ENCODE measurements around the gene GSS.

The GSS gene

GRCh38 chr20:34977365-34978091 lies 21.9 kb upstream of the GSS start:
- Histone ChIP-seq H4K20me1 (no peaks in the 10 kb centered on the region), H3K27ac (no peak overlapping the region), H3K9ac (no peak overlapping the region), H3K9me3 (no peaks in the 10 kb centered on the region), H3K4me3 (no peak overlapping the region), H3K4me1 (peaks cover 19% of the 10 kb centered on the region), H3K36me3 (no peaks in the 10 kb centered on the region), H3K4me2 (peak overlapping the region; percentile 57), H3K27me3 (no peaks in the 10 kb centered on the region)
- TF ChIP-seq Cebpa-rat (IDR thresholded peaks at IDR 0.05), result no peak

DNA sequence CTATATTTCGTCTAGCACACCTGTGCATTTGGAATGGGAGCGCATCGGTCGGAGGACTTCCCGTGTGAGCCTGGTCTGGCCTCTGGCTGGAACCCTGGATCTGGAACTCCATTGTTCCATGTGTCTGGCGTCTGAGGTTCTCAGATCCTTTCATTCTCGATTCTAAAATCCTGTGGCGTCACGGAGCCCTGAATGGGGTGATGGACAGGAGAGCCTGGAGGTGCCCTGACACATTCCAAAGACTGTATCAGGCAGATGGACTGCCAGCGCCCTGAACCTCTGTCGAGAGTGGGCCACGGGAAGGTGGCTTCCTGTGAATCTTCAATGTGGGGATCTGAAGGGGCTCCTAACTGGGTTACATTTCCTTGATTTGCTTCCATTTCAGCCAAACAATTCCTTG lies 20.7 kb upstream of the GSS start:
- H3K9me3 ChIP-seq, result no peaks in the 10 kb centered on the region
- peaks cover 19% of the 10 kb centered on the region for H3K4me1 ChIP-seq

DNA sequence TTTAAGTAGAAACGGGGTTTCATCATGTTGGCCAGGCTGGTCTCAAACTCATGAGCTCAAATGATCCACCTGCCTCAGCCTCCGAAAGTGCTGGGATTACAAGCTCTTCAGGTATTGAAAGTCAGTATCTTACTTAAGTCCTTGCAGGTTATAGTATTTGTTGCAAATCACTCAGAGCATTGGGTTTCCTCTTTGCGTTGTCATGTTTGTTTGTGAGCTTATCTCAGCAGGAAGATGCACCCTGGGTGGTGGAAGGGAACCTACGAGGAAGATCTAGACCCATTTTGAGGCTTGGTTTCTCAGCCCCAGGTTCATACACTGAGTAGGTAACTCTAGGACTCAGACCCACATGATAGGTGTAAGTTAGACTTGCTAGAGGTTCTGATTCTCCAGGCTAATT lies 18.6 kb upstream of the GSS start:
- Histone ChIP-seq H3K9me3 (no peaks in the 10 kb centered on the region), H3K4me2 (no peak overlapping the region)
- no peak for TF ChIP-seq Cebpa-rat (IDR thresholded peaks at IDR 0.05)

More for the DNA sequence above, 20.7 kb upstream of the GSS start:
- Histone ChIP-seq H3K27me3 (no peaks in the 10 kb centered on the region), H3K9ac (no peak overlapping the region), H4K20me1 (no peaks in the 10 kb centered on the region), H3K4me3 (no peak overlapping the region), H3K27ac (no peak overlapping the region), H3K36me3 (no peaks in the 10 kb centered on the region), H3K4me2 (no peak overlapping the region)
- no peak for TF ChIP-seq Cebpa-rat (IDR thresholded peaks at IDR 0.05)

DNA sequence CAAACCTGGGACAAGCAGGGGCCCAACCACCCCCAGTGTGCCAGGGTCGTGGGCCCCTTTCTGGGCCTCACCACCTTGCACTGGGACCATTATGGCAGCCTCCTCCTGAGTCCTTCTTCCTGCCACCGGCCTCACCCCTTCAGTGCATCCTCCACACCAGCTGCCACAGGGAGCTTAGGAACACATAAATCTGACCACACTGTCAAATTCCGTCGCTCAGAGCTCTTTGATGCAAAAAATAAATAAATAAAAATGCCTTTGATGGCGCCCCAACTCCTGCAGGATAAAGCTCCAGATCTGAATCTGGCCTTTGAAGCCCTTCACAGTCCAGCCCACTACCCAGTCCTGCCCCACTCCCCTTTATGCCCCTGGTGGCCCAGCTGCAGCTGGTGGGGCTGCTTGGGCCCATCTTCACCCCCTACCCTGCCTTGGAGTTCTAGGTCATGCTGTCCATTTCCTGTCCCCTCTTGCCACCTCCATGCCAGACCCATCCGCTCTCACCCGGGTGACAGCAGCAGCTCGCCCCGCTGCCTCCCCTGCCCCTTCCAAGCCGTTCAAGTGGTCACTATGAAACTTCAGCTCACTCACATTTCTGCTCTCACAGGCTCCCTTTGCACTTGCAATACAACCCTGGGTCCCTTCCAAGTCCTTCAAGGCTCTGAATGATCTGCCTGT lies 16.1 kb upstream of the GSS start:
- Histone ChIP-seq H3K4me1 (peaks cover 7% of the 10 kb centered on the region), H3K4me3 (no peak overlapping the region), H3K9ac (no peak overlapping the region), H4K20me1 (no peaks in the 10 kb centered on the region), H3K27me3 (no peaks in the 10 kb centered on the region), H3K27ac (no peak overlapping the region), H3K4me2 (no peak overlapping the region), H3K9me3 (no peaks in the 10 kb centered on the region), H3K36me3 (no peaks in the 10 kb centered on the region)
- TF ChIP-seq Cebpa-rat (IDR thresholded peaks at IDR 0.05), result no peak

More for the DNA sequence above, 18.6 kb upstream of the GSS start:
- Histone ChIP-seq H3K4me3 (no peak overlapping the region), H3K27me3 (no peaks in the 10 kb centered on the region), H3K4me1 (peaks cover 19% of the 10 kb centered on the region), H3K9ac (no peak overlapping the region), H4K20me1 (no peaks in the 10 kb centered on the region), H3K36me3 (no peaks in the 10 kb centered on the region), H3K27ac (no peak overlapping the region)

- TF ChIP-seq Cebpa-rat (IDR thresholded peaks at IDR 0.05), result no peak
- Histone ChIP-seq H3K9me3 (no peaks in the 10 kb centered on the region), H4K20me1 (no peaks in the 10 kb centered on the region), H3K27me3 (no peaks in the 10 kb centered on the region), H3K4me1 (peaks cover 7% of the 10 kb centered on the region), H3K9ac (no peak overlapping the region), H3K4me3 (no peak overlapping the region), H3K36me3 (no peaks in the 10 kb centered on the region), H3K4me2 (no peak overlapping the region), H3K27ac (no peak overlapping the region)
Measured at GRCh38 chr20:34970846-34971560, 15.4 kb upstream of the GSS start.

DNA sequence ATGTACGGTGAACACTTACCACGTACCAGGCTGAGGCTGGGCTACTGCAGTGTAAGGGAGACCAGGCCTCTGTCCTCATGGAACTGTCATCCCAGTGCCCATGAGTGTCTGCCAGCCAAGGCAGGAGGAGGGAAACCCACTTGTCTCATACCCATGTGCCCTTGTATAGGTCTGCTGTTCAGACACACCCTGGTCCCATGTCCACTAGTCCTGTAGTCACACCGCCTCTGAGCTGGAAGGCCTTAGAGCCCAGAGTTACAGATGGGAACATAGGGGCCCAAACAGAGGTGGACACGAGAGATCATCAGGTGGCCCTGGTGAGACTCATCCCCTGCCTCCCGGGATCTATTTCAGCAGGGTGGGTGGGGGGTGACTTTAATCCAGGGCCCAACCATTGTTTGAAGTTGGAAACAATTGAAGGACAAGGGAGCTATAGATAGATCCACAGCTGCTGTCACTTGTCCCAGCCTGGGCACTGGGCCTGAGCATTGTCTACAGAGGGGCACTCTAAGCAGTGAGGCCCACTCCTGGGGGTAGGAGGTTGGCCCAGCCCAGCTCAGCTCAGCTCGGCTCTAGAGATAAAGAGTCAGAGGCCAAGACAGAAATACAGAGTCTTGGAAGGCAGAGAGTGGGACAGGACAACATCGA lies 14.7 kb upstream of the GSS start:
- no peaks in the 10 kb centered on the region for H4K20me1 ChIP-seq
- H3K4me2 ChIP-seq, result no peak overlapping the region
- no peak overlapping the region for H3K27ac ChIP-seq
- no peak for TF ChIP-seq Cebpa-rat (IDR thresholded peaks at IDR 0.05)
- H3K4me1 ChIP-seq, result peaks cover 7% of the 10 kb centered on the region
- H3K36me3 ChIP-seq, result no peaks in the 10 kb centered on the region
- H3K4me3 ChIP-seq, result no peak overlapping the region
- H3K9me3 ChIP-seq, result no peaks in the 10 kb centered on the region
- H3K9ac ChIP-seq, result no peak overlapping the region
- H3K27me3 ChIP-seq, result no peaks in the 10 kb centered on the region

GRCh38 chr20:34968042-34968775 lies 12.6 kb upstream of the GSS start:
- H3K4me2 ChIP-seq, result peak overlapping the region; percentile 18; the same call in 1 of the 2 replicates
- no peak overlapping the region for H3K27ac ChIP-seq
- TF ChIP-seq Cebpa-rat (IDR thresholded peaks at IDR 0.05), result no peak
- no peak overlapping the region for H3K4me3 ChIP-seq
- H3K4me1 ChIP-seq, result peaks cover 7% of the 10 kb centered on the region
- H3K36me3 ChIP-seq, result no peaks in the 10 kb centered on the region
- no peaks in the 10 kb centered on the region for H3K27me3 ChIP-seq
- no peaks in the 10 kb centered on the region for H3K9me3 ChIP-seq
- H4K20me1 ChIP-seq, result no peaks in the 10 kb centered on the region
- no peak overlapping the region for H3K9ac ChIP-seq

- no peaks in the 10 kb centered on the region for H4K20me1 ChIP-seq
- H3K9me3 ChIP-seq, result no peaks in the 10 kb centered on the region
- H3K27ac ChIP-seq, result no peak overlapping the region
- TF ChIP-seq Cebpa-rat (IDR thresholded peaks at IDR 0.05), result no peak
- H3K4me1 ChIP-seq, result peaks cover 7% of the 10 kb centered on the region
- no peak overlapping the region for H3K9ac ChIP-seq
- no peaks in the 10 kb centered on the region for H3K36me3 ChIP-seq
- H3K27me3 ChIP-seq, result no peaks in the 10 kb centered on the region
- H3K4me3 ChIP-seq, result no peak overlapping the region
- H3K4me2 ChIP-seq, result no peak overlapping the region
Measured at GRCh38 chr20:34967421-34967820, 11.8 kb upstream of the GSS start.

- Histone ChIP-seq H3K27ac (no peak overlapping the region), H3K9me3 (no peaks in the 10 kb centered on the region), H3K4me1 (peaks cover 7% of the 10 kb centered on the region), H3K4me3 (no peak overlapping the region), H4K20me1 (no peaks in the 10 kb centered on the region), H3K27me3 (no peaks in the 10 kb centered on the region), H3K9ac (no peak overlapping the region), H3K4me2 (no peak overlapping the region), H3K36me3 (no peaks in the 10 kb centered on the region)
- no peak for TF ChIP-seq Cebpa-rat (IDR thresholded peaks at IDR 0.05)
Measured at GRCh38 chr20:34965051-34965450, 9.4 kb upstream of the GSS start.

All from BLaER1 (cell line).